ENCODE results near the gene GPR3.

Gene GPR3, protein sequence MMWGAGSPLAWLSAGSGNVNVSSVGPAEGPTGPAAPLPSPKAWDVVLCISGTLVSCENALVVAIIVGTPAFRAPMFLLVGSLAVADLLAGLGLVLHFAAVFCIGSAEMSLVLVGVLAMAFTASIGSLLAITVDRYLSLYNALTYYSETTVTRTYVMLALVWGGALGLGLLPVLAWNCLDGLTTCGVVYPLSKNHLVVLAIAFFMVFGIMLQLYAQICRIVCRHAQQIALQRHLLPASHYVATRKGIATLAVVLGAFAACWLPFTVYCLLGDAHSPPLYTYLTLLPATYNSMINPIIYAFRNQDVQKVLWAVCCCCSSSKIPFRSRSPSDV

DNA sequence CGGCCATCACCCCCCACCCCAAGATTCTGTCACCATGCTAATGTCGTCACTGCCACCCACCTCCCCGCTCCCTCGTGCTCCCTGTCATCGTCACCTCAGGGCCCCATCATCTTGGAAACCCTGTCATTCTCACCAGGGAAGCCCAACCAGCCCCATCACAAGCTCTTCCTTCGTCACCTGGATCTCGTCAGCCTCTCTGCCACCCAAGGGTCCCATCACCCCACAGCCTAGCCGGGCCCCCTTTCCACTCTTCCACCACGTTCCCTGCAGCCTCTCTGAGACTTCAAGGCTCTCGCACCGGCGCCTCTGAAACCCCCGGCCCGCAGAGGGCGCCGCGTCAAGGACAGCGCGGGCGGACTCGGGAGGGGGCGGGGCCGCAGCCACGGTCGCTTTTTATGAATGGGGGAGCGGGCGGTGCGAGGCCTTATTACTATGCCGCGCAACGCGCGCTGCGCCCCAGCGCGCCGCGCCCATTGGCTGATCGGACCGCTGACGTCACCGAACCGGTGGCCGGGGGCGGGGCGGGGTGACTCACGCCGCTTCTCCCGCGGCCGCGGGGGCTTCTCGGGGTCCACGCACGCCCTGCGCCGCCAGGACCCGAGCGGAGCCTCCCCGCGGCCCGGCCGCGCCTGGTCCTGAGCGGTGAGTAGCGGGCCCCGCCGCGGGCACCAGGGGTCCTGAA, at the start of gene GPR3:
Gene GPR3 (plus strand): TSS at position 527 of the 682 bp plus-strand sequence. CDS start 1,177 bp downstream, outside the sequence.
- DNase-seq (ENCODE audit: low read depth) = peak; percentile 41
- TF ChIP-seq CTCF (IDR thresholded peaks at IDR 0.05; ENCODE audit: control insufficient read depth, insufficient read depth, low read depth, low read length, missing control alignments) = peak; percentile 61
- H3K4me3 ChIP-seq (ENCODE audit: control insufficient read depth, low read depth, low read length) = peak within 1 kb of the TSS; percentile 68

DNA sequence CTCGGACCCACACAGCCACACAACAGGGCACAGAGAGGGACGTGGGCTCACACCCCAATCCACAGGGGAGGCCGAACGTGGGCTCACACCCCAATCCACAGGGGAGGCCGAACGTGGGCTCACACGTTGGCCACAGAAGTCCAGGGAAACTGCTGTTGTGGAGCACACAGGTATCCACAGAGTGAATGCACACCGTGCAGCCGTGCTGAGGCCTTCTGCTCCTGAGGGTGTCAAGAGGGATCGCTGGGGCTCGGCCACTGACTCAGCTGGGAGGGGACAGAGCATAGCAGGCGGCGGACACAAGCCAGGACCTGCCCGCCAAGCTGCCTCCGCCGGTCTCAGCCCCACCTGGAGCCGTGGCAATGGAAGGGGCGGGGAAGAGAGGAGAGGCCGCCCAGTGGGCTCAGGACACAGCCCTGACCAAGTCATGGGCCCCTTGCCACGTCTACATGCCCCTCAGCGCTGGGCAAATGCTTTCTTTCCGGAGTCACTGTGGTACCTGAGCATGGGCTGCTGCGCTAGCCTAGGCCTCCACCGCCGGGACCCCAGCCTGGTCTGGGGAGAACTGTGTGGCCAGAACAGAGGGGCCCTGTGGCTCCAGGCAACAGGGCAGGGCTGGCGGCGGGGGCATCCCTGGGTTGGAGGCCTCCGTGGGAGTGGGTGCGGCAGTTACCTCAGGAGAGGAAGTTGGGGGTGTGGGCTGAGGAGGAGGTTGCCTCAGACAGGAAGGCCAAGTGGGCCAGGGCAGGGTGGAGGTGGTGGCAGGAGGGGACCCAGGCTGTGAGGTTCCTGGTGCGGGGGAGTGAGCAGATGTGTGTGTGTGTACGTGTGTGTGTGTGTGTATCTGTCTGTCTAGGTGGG, 49.4 kb upstream of the GPR3 start:
- no peak for TF ChIP-seq CTCF (IDR thresholded peaks at IDR 0.05; ENCODE audit: control insufficient read depth, insufficient read depth, low read depth, low read length, missing control alignments)
- no peak for DNase-seq (ENCODE audit: low read depth)
- H3K4me3 ChIP-seq (ENCODE audit: control insufficient read depth, low read depth, low read length) = no peak overlapping the region

DNA sequence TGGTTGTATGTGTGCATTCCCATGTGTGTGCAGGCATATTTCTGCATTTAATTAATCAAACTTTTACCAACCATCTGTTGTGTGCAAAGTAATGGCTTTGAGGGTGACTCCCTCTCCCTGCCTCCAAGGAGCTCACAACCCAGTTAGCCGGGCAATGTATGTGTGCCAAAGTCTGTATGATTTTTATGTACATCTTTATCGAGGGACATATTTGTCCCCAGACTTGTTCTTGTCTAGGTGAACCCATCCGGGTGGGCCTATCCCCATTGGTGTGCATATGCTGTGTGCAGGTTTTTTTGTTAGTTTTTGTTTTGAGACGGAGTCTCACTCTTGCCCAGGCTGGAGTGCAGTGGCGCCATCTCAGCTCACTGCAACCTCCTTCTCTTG, 48.8 kb upstream of the GPR3 start:
- DNase-seq (ENCODE audit: low read depth) = no peak
- TF ChIP-seq CTCF (IDR thresholded peaks at IDR 0.05; ENCODE audit: control insufficient read depth, insufficient read depth, low read depth, low read length, missing control alignments) = no peak
- no peak overlapping the region for H3K4me3 ChIP-seq (ENCODE audit: control insufficient read depth, low read depth, low read length)

DNA sequence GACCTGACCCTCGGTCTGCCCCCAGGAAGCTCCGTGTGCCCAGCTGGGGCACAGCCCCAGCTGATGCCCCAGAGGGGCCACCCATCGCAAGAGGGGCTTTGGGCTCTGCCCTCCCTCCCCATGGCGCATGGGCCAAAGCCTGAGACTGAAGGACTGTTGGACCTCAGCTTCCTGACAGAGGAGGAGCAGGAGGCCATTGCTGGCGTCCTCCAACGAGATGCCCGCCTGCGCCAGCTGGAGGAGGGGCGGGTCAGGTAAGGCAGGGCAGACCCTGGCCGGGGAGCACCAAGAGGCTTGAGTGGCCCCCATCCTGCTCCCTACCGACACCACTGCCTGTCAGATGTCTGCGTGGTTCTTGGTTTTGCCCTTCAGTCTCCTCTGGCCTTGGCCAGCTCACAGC, 47.1 kb upstream of the GPR3 start:
- no peak overlapping the region for H3K4me3 ChIP-seq (ENCODE audit: control insufficient read depth, low read depth, low read length)
- no peak for DNase-seq (ENCODE audit: low read depth)
- no peak for TF ChIP-seq CTCF (IDR thresholded peaks at IDR 0.05; ENCODE audit: control insufficient read depth, insufficient read depth, low read depth, low read length, missing control alignments)

DNA sequence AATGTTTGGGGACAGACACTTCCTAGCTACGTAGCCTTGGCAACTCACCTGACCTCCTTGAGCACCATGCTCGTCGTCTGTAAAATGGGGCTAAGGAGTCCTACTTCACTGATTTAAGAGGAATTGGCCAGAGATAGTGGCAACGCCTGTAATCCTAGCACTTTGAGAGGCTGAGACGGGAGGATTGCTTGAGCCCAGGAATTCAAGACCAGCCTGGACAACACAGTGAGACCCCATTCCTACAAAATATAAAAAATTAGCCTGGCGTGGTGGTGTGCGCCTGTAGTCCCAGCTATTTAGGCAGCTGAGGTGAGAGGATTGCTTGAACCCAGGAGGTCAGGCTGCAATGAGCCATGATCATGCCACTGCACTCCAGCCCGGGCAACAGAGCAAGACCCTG, 46.1 kb upstream of the GPR3 start:
- TF ChIP-seq CTCF (IDR thresholded peaks at IDR 0.05; ENCODE audit: control insufficient read depth, insufficient read depth, low read depth, low read length, missing control alignments) = no peak
- H3K4me3 ChIP-seq (ENCODE audit: control insufficient read depth, low read depth, low read length) = no peak overlapping the region
- DNase-seq (ENCODE audit: low read depth) = no peak

GRCh38 chr1:27346991-27347624, 45.3 kb upstream of the GPR3 start:
- no peak overlapping the region for H3K4me3 ChIP-seq (ENCODE audit: control insufficient read depth, low read depth, low read length)
- TF ChIP-seq CTCF (IDR thresholded peaks at IDR 0.05; ENCODE audit: control insufficient read depth, insufficient read depth, low read depth, low read length, missing control alignments) = no peak
- DNase-seq (ENCODE audit: low read depth) = no peak
